K562 (cell line): ENCODE measurements around the gene THAP12. TPM values are rescaled to one million over a fixed set of nuclear protein-coding genes. Genes with fewer than 3 reads are reported as not detected.
A peak's percentile ranks its signal among the peaks of the same experiment; 100 is the strongest.

ENCODE experiments used
- AFF4 ChIP-seq: sonication (generic); formaldehyde crosslinking; IDR thresholded peaks from 2 replicates; pipeline ENCODE4 v1.8.0; 2023; ENCODE audit warnings: mild to moderate bottlenecking, missing genetic modification reagents
- CBX3 ChIP-seq, 2 experiments: IDR thresholded peaks; 1 replicate in 1 of 2; 2 replicates in 1 of 2; pipeline ENCODE4 v1.6.1; 2012; ENCODE audit warnings: inconsistent platforms in 2 of 2, low read length in 2 of 2, borderline replicate concordance in 1 of 2, control low read depth in 1 of 2
- CREM ChIP-seq: IDR thresholded peaks from 2 replicates; pipeline ENCODE4 v1.6.1; 2014; ENCODE audit warnings: antibody characterized with exemption, low read depth
- DIDO1 ChIP-seq: fragments of 450-650 bp; IDR thresholded peaks from 2 replicates; pipeline ENCODE4 v1.6.1; 2016; ENCODE audit warnings: low read depth, missing biosample characterization, missing genetic modification characterization
- EGR1 ChIP-seq: fragments of 450-650 bp; conservative IDR thresholded peaks from 2 replicates; pipeline ENCODE4 v1.6.1; 2017; ENCODE audit warnings: mild to moderate bottlenecking
- HDAC1 ChIP-seq, 2 experiments: fragments of 450-650 bp; IDR thresholded peaks; 2 replicates each; pipeline ENCODE4 v1.6.1; 2016 to 2017; ENCODE audit warnings: inconsistent platforms in 1 of 2, mild to moderate bottlenecking in 1 of 2, moderate library complexity in 1 of 2
- HES1 ChIP-seq: fragments of 450-650 bp; IDR thresholded peaks from 2 replicates; pipeline ENCODE4 v1.6.1; 2016; ENCODE audit warnings: low read depth, mild to moderate bottlenecking, moderate library complexity
- HSF4 ChIP-seq: fragments of 250-450 bp; sonication (Bioruptor Pico); IDR thresholded peaks from 2 replicates; pipeline ENCODE4 v2.1.2; 2022; ENCODE audit warnings: mild to moderate bottlenecking, moderate library complexity, borderline replicate concordance
- MAFF ChIP-seq: IDR thresholded peaks from 2 replicates; pipeline ENCODE4 v1.6.1; 2012; ENCODE audit warnings: low read length, improper control_type of control experiment
- NFXL1 ChIP-seq: fragments of 450-650 bp; formaldehyde crosslinking; IDR thresholded peaks from 2 replicates; pipeline ENCODE4 v1.4.0; 2021; ENCODE audit warnings: mild to moderate bottlenecking
- NKRF ChIP-seq: fragments of 450-650 bp; IDR thresholded peaks from 2 replicates; pipeline ENCODE4 v1.6.1; 2016; ENCODE audit warnings: borderline replicate concordance
- POLR2AphosphoS2 ChIP-seq: IDR thresholded peaks from 2 replicates; pipeline ENCODE4 v1.6.1; 2012; ENCODE audit warnings: low read length, improper control_type of control experiment
- PTRF ChIP-seq: fragments of 450-650 bp; IDR thresholded peaks from 2 replicates; pipeline ENCODE4 v1.6.1; 2016; ENCODE audit warnings: mild to moderate bottlenecking, missing genetic modification characterization, missing compliant biosample characterization
- TCF15 ChIP-seq: fragments of 250-450 bp; sonication (Bioruptor Pico); IDR thresholded peaks from 2 replicates; pipeline ENCODE4 v1.8.0; 2022; ENCODE audit warnings: moderate library complexity, mild to moderate bottlenecking, inconsistent platforms
- ZKSCAN1 ChIP-seq: fragments of 150-350 bp; IDR thresholded peaks from 2 replicates; pipeline ENCODE4 v1.6.1; 2016; ENCODE audit warnings: low read depth, low read length
- ZKSCAN8 ChIP-seq: fragments of 200-800 bp; sonication (Bioruptor generic); IDR thresholded peaks from 2 replicates; pipeline ENCODE4 v1.6.1; 2016; ENCODE audit warnings: missing genetic modification characterization, missing compliant biosample characterization
- ZNF174 ChIP-seq: fragments of 250-450 bp; sonication (Bioruptor Pico); IDR thresholded peaks from 2 replicates; pipeline ENCODE4 v1.4.0; 2020; ENCODE audit warnings: mild to moderate bottlenecking
- ZNF347 ChIP-seq: fragments of 450-650 bp; formaldehyde crosslinking; IDR thresholded peaks from 2 replicates; pipeline ENCODE4 v1.4.0; 2020; ENCODE audit warnings: low read depth, mild to moderate bottlenecking, moderate library complexity
- ZNF445 ChIP-seq: fragments of 250-450 bp; sonication (Bioruptor Pico); IDR thresholded peaks from 2 replicates; pipeline ENCODE4 v1.4.0; 2020; ENCODE audit warnings: low read depth, mild to moderate bottlenecking, moderate library complexity
- ZNF561 ChIP-seq: fragments of 450-650 bp; formaldehyde crosslinking; conservative IDR thresholded peaks from 2 replicates; pipeline ENCODE4 v1.4.0; 2020; ENCODE audit warnings: mild to moderate bottlenecking, moderate library complexity
- ZNF75A ChIP-seq: fragments of 450-650 bp; formaldehyde crosslinking; IDR thresholded peaks from 2 replicates; pipeline ENCODE4 v1.4.0; 2020; ENCODE audit warnings: mild to moderate bottlenecking
- polyA plus RNA-seq, 8 experiments: library from polyadenylated mRNA; depleted of rRNA in 4 of 8; stranded (reverse) in 5 of 8; unstranded in 3 of 8; fragments of >200 nt; fragmentation: Nextera tagmentation in 2 of 8; fragmentation: Illumina TruSeq in 1 of 8; extraction: Ambion mirVana in 2 of 8; extraction: Trizol in 1 of 8; gene quantifications; 2 replicates each; pipeline versions ENCODE4 v1.2.1 to v1.2.3, GENCODE V29; 2011 to 2014; ENCODE audit warnings: inconsistent platforms in 1 of 8, missing spikeins in 1 of 8
- total RNA-seq, 7 experiments: library from RNA; depleted of rRNA in 6 of 7; stranded (reverse); fragments of >200 nt in 6 of 7; fragmentation: Illumina TruSeq in 2 of 7; extraction: Trizol in 2 of 7; gene quantifications; 2 replicates each; pipeline versions ENCODE4 v1.2.1 to v1.2.3, GENCODE V29; 2011 to 2021; ENCODE audit warnings: low replicate concordance in 1 of 7

THAP12 gene
- total and polyA plus RNA-seq, 9 of the 15 experiments (the other 6 are each of a cell fraction or from before 2014, with no cell fraction given), result 28.1 to 103 (median 57.8) TPM

- TF ChIP-seq POLR2AphosphoS2, result no peak
- TF ChIP-seq NFXL1, result no peak
- TF ChIP-seq ZKSCAN8 (CRISPR knock-in tag), result no peak
- peak; percentile 93 for TF ChIP-seq EGR1
- TF ChIP-seq HDAC1 (IDR thresholded peaks at IDR 0.05), result peak in 1 of 2 experiments; percentile 85; a peak in 2 of 4 replicates
- no peak for TF ChIP-seq CBX3 (IDR thresholded peaks at IDR 0.05; ENCODE audit: borderline replicate concordance in 1 of 2, low read length in 2 of 2)
- no peak for TF ChIP-seq HSF4 (CRISPR knock-in tag)
- no peak for TF ChIP-seq DIDO1
- TF ChIP-seq PTRF (tag), result no peak
- peak; percentile 98 for TF ChIP-seq HES1
- TF ChIP-seq ZNF174 (CRISPR knock-in tag), result no peak
- no peak for TF ChIP-seq ZKSCAN1
- peak; percentile 80 for TF ChIP-seq CREM
- no peak for TF ChIP-seq MAFF
- TF ChIP-seq ZNF347 (CRISPR knock-in tag), result no peak
- TF ChIP-seq ZNF445 (CRISPR knock-in tag), result no peak
- TF ChIP-seq NKRF, result peak; percentile 80
- no peak for TF ChIP-seq ZNF75A (CRISPR knock-in tag)
- TF ChIP-seq TCF15 (CRISPR knock-in tag), result no peak
- TF ChIP-seq ZNF561 (CRISPR knock-in tag), result no peak
- TF ChIP-seq AFF4 (CRISPR knock-in tag), result no peak; the same call in 1 of the 2 replicates
Observed at GRCh38 chr11:76380977-76381719, at the start of gene THAP12, which contains the start of gene GVQW3 (continued).
